M059J (cell line): ENCODE measurements around the gene PTGFRN. TPM values are rescaled to one million over a fixed set of nuclear protein-coding genes. Genes with fewer than 3 reads are reported as not detected.

Source experiments
- DNase-seq: peaks from one replicate; pipeline ENCODE4 v3.0.0-alpha.2; 2012; ENCODE audit warnings: low read depth
- total RNA-seq: library from RNA; depleted of rRNA; stranded (reverse); fragments of >200 nt; shearing (Covaris generic); gene quantifications from 2 replicates; pipeline ENCODE4 v1.2.3, GENCODE V29; 2014

PTGFRN gene
- total RNA-seq, 1 experiment from 2014 or later, result 144 TPM

GRCh38 chr1:116889380-116889779 lies 20.3 kb upstream of the PTGFRN start:
- DNase-seq, result no peak

- DNase-seq, result no peak
Measured at GRCh38 chr1:116891396-116892079, 18.2 kb upstream of the PTGFRN start.

- peak; percentile 16 for DNase-seq
Measured at GRCh38 chr1:116895073-116895472, 14.6 kb upstream of the PTGFRN start.

- DNase-seq, result no peak
Measured at GRCh38 chr1:116899529-116899928, 10.2 kb upstream of the PTGFRN start.

GRCh38 chr1:116900471-116901365 lies 9.0 kb upstream of the PTGFRN start:
- no peak for DNase-seq

GRCh38 chr1:116902027-116902426 lies 7.7 kb upstream of the PTGFRN start:
- DNase-seq, result no peak

- no peak for DNase-seq
Measured at GRCh38 chr1:116902723-116903383, 6.9 kb upstream of the PTGFRN start.

GRCh38 chr1:116904791-116905320 lies 4.9 kb upstream of the PTGFRN start:
- DNase-seq, result no peak

GRCh38 chr1:116906812-116907211 lies 2.9 kb upstream of the PTGFRN start:
- no peak for DNase-seq

GRCh38 chr1:116907351-116907750 lies 2.4 kb upstream of the PTGFRN start:
- no peak for DNase-seq

- DNase-seq, result no peak
Measured at GRCh38 chr1:116908266-116908665, 1.4 kb upstream of the PTGFRN start.

- no peak for DNase-seq
Measured at GRCh38 chr1:116908820-116909511, 750 bp upstream of the PTGFRN start.

- DNase-seq, result peak; percentile 50
Measured at GRCh38 chr1:116910379-116911187, 867 bp downstream of the PTGFRN start.

- no peak for DNase-seq
Measured at GRCh38 chr1:116911188-116911553, 1.5 kb downstream of the PTGFRN start.

GRCh38 chr1:116911779-116912469 lies 2.2 kb downstream of the PTGFRN start:
- no peak for DNase-seq

- DNase-seq, result no peak
Measured at GRCh38 chr1:116912846-116913245, 3.1 kb downstream of the PTGFRN start.

- DNase-seq, result no peak
Measured at GRCh38 chr1:116913941-116914340, 4.2 kb downstream of the PTGFRN start.

- no peak for DNase-seq
Measured at GRCh38 chr1:116914667-116915066, 5.0 kb downstream of the PTGFRN start.

- DNase-seq, result no peak
Measured at GRCh38 chr1:116915086-116915661, 5.5 kb downstream of the PTGFRN start.

GRCh38 chr1:116916002-116916401 lies 6.3 kb downstream of the PTGFRN start:
- no peak for DNase-seq
